ENCODE results near the gene CD46. TPM values are rescaled to one million over a fixed set of nuclear protein-coding genes. Genes with fewer than 3 reads are reported as not detected.

CD46 gene
- total RNA-seq, 1 experiment from 2014 or later: 116 TPM

DNA sequence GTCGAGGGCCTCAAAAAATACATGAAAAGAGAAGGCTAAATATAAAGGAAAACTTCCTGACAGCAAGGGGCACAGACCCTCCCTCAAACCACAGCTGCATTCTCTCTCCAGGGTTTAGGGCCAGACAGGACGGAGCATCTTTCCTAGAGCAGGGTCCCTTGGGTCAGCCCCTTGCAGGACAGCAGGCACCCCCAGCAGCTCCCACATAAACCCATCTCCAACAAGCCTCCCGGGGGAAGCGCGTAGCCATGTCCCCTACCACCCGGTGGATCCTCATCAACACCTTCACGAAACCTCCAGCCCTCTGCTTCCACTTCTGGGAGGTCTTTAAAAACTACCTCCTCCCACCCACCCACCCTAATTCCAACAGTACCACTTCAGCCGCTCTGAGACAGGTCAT lies 59.5 kb downstream of the CD46 start:
- H3K9me2 ChIP-seq (replicated peaks; ENCODE audit: low read length): no peaks in the 10 kb centered on the region
- H3K27ac ChIP-seq (ENCODE audit: low read length): no peak overlapping the region
- H4K20me1 ChIP-seq (ENCODE audit: low read length): 0 out of 2 replicates have a peak, but pooled peaks cover 3% of the 10 kb centered on the region
- H3K4me1 ChIP-seq (ENCODE audit: insufficient read depth, low read length): peaks cover 25% of the 10 kb centered on the region
- ATAC-seq (no peak), DNase-seq (no peak)
- H3K9me3 ChIP-seq (ENCODE audit: low read length): no peaks in the 10 kb centered on the region
- no peaks in the 10 kb centered on the region for H3K79me2 ChIP-seq (ENCODE audit: low read length)
- H3K9ac ChIP-seq (ENCODE audit: low read length): no peak overlapping the region
- H3F3A ChIP-seq (ENCODE audit: low read length, unreplicated experiment): no peaks in the 10 kb centered on the region
- peaks cover 25% of the 10 kb centered on the region; the same call in 1 of the 2 replicates for H3K36me3 ChIP-seq (ENCODE audit: low read depth, low read length)
- ChIA-PET CTCF (interaction anchor here (0.5 to 1.1 kb wide), 2 partner anchors 8 to 152 kb away, joined by 4 read pairs; no protein-coding TSS in a partner anchor), POLR2A (ENCODE audit: unreplicated experiment) (no interaction called here)
- no TSS peak for BruUV-seq (replicated peaks)
- H3K27me3 ChIP-seq (ENCODE audit: low read length): no peaks in the 10 kb centered on the region
- no peak overlapping the region for H3K4me2 ChIP-seq (ENCODE audit: low read length)
- TF ChIP-seq EZH2phosphoT487 (IDR thresholded peaks at IDR 0.05; ENCODE audit: borderline replicate concordance, low read length) (no peak), EZH2 (IDR thresholded peaks at IDR 0.05; ENCODE audit: low read length, unreplicated experiment) (no peak)
- TF ChIP-seq, protein P1, sequence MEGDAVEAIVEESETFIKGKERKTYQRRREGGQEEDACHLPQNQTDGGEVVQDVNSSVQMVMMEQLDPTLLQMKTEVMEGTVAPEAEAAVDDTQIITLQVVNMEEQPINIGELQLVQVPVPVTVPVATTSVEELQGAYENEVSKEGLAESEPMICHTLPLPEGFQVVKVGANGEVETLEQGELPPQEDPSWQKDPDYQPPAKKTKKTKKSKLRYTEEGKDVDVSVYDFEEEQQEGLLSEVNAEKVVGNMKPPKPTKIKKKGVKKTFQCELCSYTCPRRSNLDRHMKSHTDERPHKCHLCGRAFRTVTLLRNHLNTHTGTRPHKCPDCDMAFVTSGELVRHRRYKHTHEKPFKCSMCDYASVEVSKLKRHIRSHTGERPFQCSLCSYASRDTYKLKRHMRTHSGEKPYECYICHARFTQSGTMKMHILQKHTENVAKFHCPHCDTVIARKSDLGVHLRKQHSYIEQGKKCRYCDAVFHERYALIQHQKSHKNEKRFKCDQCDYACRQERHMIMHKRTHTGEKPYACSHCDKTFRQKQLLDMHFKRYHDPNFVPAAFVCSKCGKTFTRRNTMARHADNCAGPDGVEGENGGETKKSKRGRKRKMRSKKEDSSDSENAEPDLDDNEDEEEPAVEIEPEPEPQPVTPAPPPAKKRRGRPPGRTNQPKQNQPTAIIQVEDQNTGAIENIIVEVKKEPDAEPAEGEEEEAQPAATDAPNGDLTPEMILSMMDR (conservative IDR thresholded peaks at IDR 0.05; ENCODE audit: low read depth, low read length): no peak
- intact Hi-C loops (cut with micrococcal nuclease): no loop called here
- no peak overlapping the region for H2AFZ ChIP-seq (ENCODE audit: low read length)
- no peak overlapping the region for H3K4me3 ChIP-seq (ENCODE audit: low read length)

GRCh38 chr1:207811920-207812720 lies 60.3 kb downstream of the CD46 start:
- Histone ChIP-seq H3K9ac (ENCODE audit: low read length) (no peak overlapping the region), H4K20me1 (ENCODE audit: low read length) (0 out of 2 replicates have a peak, but pooled peaks cover 3% of the 10 kb centered on the region), H3K27me3 (ENCODE audit: low read length) (no peaks in the 10 kb centered on the region), H3K4me1 (ENCODE audit: insufficient read depth, low read length) (peaks cover 24% of the 10 kb centered on the region), H3K36me3 (ENCODE audit: low read depth, low read length) (peaks cover 30% of the 10 kb centered on the region; the same call in 1 of the 2 replicates), H3K9me2 (replicated peaks; ENCODE audit: low read length) (no peaks in the 10 kb centered on the region), H3K79me2 (ENCODE audit: low read length) (0 out of 2 replicates have a peak, but pooled peaks cover under 1% of the 10 kb centered on the region), H3F3A (ENCODE audit: low read length, unreplicated experiment) (no peaks in the 10 kb centered on the region), H3K4me3 (ENCODE audit: low read length) (no peak overlapping the region), H3K27ac (ENCODE audit: low read length) (no peak overlapping the region), H3K9me3 (ENCODE audit: low read length) (no peaks in the 10 kb centered on the region), H2AFZ (ENCODE audit: low read length) (no peak overlapping the region), H3K4me2 (ENCODE audit: low read length) (no peak overlapping the region)
- ChIA-PET CTCF (no interaction called here), POLR2A (ENCODE audit: unreplicated experiment) (no interaction called here)
- intact Hi-C loops (cut with micrococcal nuclease): no loop called here
- no TSS peak for BruUV-seq (replicated peaks)
- TF ChIP-seq, protein P1 (conservative IDR thresholded peaks at IDR 0.05; ENCODE audit: low read depth, low read length): peak; percentile 70
- TF ChIP-seq EZH2phosphoT487 (IDR thresholded peaks at IDR 0.05; ENCODE audit: borderline replicate concordance, low read length) (no peak), EZH2 (IDR thresholded peaks at IDR 0.05; ENCODE audit: low read length, unreplicated experiment) (no peak)
- peak; percentile 36 for DNase-seq
- ATAC-seq: peak; percentile 59

Measured in PC-3 (cell line).